Neural cell (in vitro differentiated cells): Measurements from ENCODE around the gene IRF8. TPM values are rescaled to one million over a fixed set of nuclear protein-coding genes. Genes with fewer than 3 reads are reported as not detected.

Source experiments
- H2AFZ ChIP-seq: fragments of 200-600, 300-800 bp; sonication (generic), shearing (Covaris generic); 2 replicates; pipeline ENCODE4 v1.6.0; 2014; ENCODE audit warnings: low read depth, mild to moderate bottlenecking, antibody characterized with exemption, low read length, moderate library complexity
- H3F3A ChIP-seq: fragments of 200-600 bp; shearing (Covaris generic); 2 replicates; pipeline ENCODE4 v1.6.1; 2016; ENCODE audit warnings: mild to moderate bottlenecking, moderate library complexity, mixed read lengths, antibody characterized with exemption, low read length; ENCODE audit not compliant: insufficient read depth, poor library complexity, severe bottlenecking
- H3K27ac ChIP-seq: fragments of 200-600, 300-800 bp; sonication (generic), shearing (Covaris generic); 2 replicates; pipeline ENCODE4 v1.5.1; 2014; ENCODE audit warnings: mild to moderate bottlenecking, low read length, moderate library complexity
- H3K27me3 ChIP-seq: fragments of 300-800, 200-600 bp; sonication (generic), shearing (Covaris generic); 2 replicates; pipeline ENCODE4 v1.6.0; 2014; ENCODE audit warnings: mild to moderate bottlenecking, low read depth, low read length, moderate library complexity; ENCODE audit not compliant: insufficient read depth
- H3K36me3 ChIP-seq: fragments of 300-800, 200-600 bp; sonication (generic), shearing (Covaris generic); 2 replicates; pipeline ENCODE4 v1.5.1; 2014; ENCODE audit warnings: mild to moderate bottlenecking, antibody characterized with exemption, low read length, moderate library complexity; ENCODE audit not compliant: insufficient read depth
- H3K4me2 ChIP-seq: fragments of 300-800, 200-600 bp; sonication (generic), shearing (Covaris generic); 2 replicates; pipeline ENCODE4 v1.6.0; 2014; ENCODE audit warnings: mild to moderate bottlenecking, low read length
- H3K4me3 ChIP-seq: fragments of 300-800, 200-600 bp; sonication (generic), shearing (Covaris generic); 2 replicates; pipeline ENCODE4 v1.5.1; 2014; ENCODE audit warnings: mild to moderate bottlenecking, low read length, moderate library complexity
- H3K79me2 ChIP-seq: fragments of 200-600 bp; shearing (Covaris generic); replicated peaks from 2 replicates; pipeline ENCODE4 v1.6.0; 2014; ENCODE audit warnings: mild to moderate bottlenecking, low read length, moderate library complexity; ENCODE audit not compliant: insufficient read depth
- H3K9ac ChIP-seq: fragments of 300-800, 200-600 bp; sonication (generic), shearing (Covaris generic); 2 replicates; pipeline ENCODE4 v1.6.1; 2016; ENCODE audit warnings: mild to moderate bottlenecking, low read length, mixed read lengths
- H3K9me2 ChIP-seq: fragments of 200-600 bp; shearing (Covaris generic); 2 replicates; pipeline ENCODE4 v1.6.1; 2016; ENCODE audit warnings: mild to moderate bottlenecking, low read length, mixed read lengths; ENCODE audit not compliant: insufficient read depth
- H3K9me3 ChIP-seq: fragments of 200-600, 300-800 bp; sonication (generic), shearing (Covaris generic); 2 replicates; pipeline ENCODE4 v1.6.1; 2016; ENCODE audit warnings: mild to moderate bottlenecking, mixed run types, low read length, moderate library complexity, mixed read lengths
- H4K20me1 ChIP-seq: fragments of 200-600 bp; shearing (Covaris generic); 2 replicates; pipeline ENCODE4 v1.6.1; 2016; ENCODE audit warnings: mild to moderate bottlenecking, mixed run types; ENCODE audit not compliant: insufficient read depth
- CTCF ChIP-seq: fragments of 450-650 bp; IDR thresholded peaks from 2 replicates; pipeline ENCODE4 v1.5.1; 2014; ENCODE audit warnings: antibody characterized with exemption, mild to moderate bottlenecking, moderate library complexity; ENCODE audit not compliant: poor library complexity, severe bottlenecking
- EP300 ChIP-seq: fragments of 450-650 bp; conservative IDR thresholded peaks from 2 replicates; pipeline ENCODE4 v1.6.1; 2014; ENCODE audit warnings: antibody characterized with exemption, mild to moderate bottlenecking, moderate library complexity; ENCODE audit not compliant: poor library complexity, severe bottlenecking
- EZH2 ChIP-seq: fragments of 200-600, 300-800 bp; shearing (Covaris generic), sonication (generic); IDR thresholded peaks from 2 replicates; pipeline ENCODE4 v1.6.1; 2014; ENCODE audit warnings: antibody characterized with exemption, low read length, borderline replicate concordance, mild to moderate bottlenecking; ENCODE audit not compliant: insufficient read depth, poor library complexity, severe bottlenecking
- MXI1 ChIP-seq: fragments of 450-650 bp; conservative IDR thresholded peaks from 2 replicates; pipeline ENCODE4 v1.6.1; 2014; ENCODE audit warnings: antibody characterized with exemption, mild to moderate bottlenecking; ENCODE audit not compliant: poor library complexity, severe bottlenecking
- POLR2AphosphoS5 ChIP-seq: IDR thresholded peaks from 2 replicates; pipeline ENCODE4 v1.6.1; 2012
- RAD21 ChIP-seq: fragments of 450-650 bp; conservative IDR thresholded peaks from 2 replicates; pipeline ENCODE4 v1.6.1; 2014; ENCODE audit warnings: antibody characterized with exemption, mild to moderate bottlenecking, moderate library complexity
- REST ChIP-seq: IDR thresholded peaks from 2 replicates; pipeline ENCODE4 v1.6.1; 2012; ENCODE audit warnings: borderline replicate concordance
- SMC3 ChIP-seq: fragments of 450-650 bp; conservative IDR thresholded peaks from 2 replicates; pipeline ENCODE4 v1.6.1; 2014; ENCODE audit warnings: antibody characterized with exemption, mild to moderate bottlenecking, moderate library complexity; ENCODE audit not compliant: poor library complexity
- TAF1 ChIP-seq: IDR thresholded peaks from 2 replicates; pipeline ENCODE4 v1.6.1; 2012; ENCODE audit warnings: low read depth
- polyA plus RNA-seq: library from polyadenylated mRNA; depleted of rRNA; stranded (reverse); fragments of >200 nt; gene quantifications from 2 replicates; pipeline ENCODE4 v1.2.3, GENCODE V29; 2014

Gene IRF8
- polyA plus RNA-seq, 1 donor from 2014 or later = not detected

GRCh38 chr16:85853547-85854545 is 45.1 kb upstream of the IRF8 start:
- TF ChIP-seq TAF1 = no peak
- TF ChIP-seq MXI1 = no peak
- TF ChIP-seq REST = no peak
- no peak for TF ChIP-seq EP300
- no peak for TF ChIP-seq SMC3
- TF ChIP-seq POLR2AphosphoS5 = no peak
- TF ChIP-seq EZH2 = no peak
- TF ChIP-seq CTCF = no peak
- no peak overlapping the region for H3K27ac ChIP-seq

GRCh38 chr16:85854935-85855334 is 44.0 kb upstream of the IRF8 start:
- TF ChIP-seq RAD21 (no peak), REST (no peak), SMC3 (no peak), EZH2 (no peak), TAF1 (no peak), EP300 (no peak), POLR2AphosphoS5 (no peak), CTCF (no peak), MXI1 (no peak)
- Histone ChIP-seq H3K27me3 (no peaks in the 10 kb centered on the region), H3K36me3 (no peaks in the 10 kb centered on the region), H3K9me3 (no peaks in the 10 kb centered on the region), H2AFZ (no peak overlapping the region), H3K4me2 (no peak overlapping the region), H3K4me3 (no peak overlapping the region), H3K79me2 (no peaks in the 10 kb centered on the region), H3K9me2 (no peaks in the 10 kb centered on the region), H3F3A (no peaks in the 10 kb centered on the region), H3K9ac (no peak overlapping the region), H3K27ac (no peak overlapping the region), H4K20me1 (no peaks in the 10 kb centered on the region)

More at GRCh38 chr16:85853547-85854545, 45.1 kb upstream of the IRF8 start:
- no peaks in the 10 kb centered on the region for H3K36me3 ChIP-seq
- no peak overlapping the region for H3K9ac ChIP-seq
- H3K4me3 ChIP-seq = no peak overlapping the region
- no peaks in the 10 kb centered on the region for H3K9me3 ChIP-seq
- H3K27me3 ChIP-seq = no peaks in the 10 kb centered on the region
- no peaks in the 10 kb centered on the region for H3K9me2 ChIP-seq
- no peaks in the 10 kb centered on the region for H3F3A ChIP-seq
- H2AFZ ChIP-seq = no peak overlapping the region
- no peaks in the 10 kb centered on the region for H3K79me2 ChIP-seq
- no peak overlapping the region for H3K4me2 ChIP-seq
- H4K20me1 ChIP-seq = no peaks in the 10 kb centered on the region
